ENCODE results near the gene CACNA1C.

DNA sequence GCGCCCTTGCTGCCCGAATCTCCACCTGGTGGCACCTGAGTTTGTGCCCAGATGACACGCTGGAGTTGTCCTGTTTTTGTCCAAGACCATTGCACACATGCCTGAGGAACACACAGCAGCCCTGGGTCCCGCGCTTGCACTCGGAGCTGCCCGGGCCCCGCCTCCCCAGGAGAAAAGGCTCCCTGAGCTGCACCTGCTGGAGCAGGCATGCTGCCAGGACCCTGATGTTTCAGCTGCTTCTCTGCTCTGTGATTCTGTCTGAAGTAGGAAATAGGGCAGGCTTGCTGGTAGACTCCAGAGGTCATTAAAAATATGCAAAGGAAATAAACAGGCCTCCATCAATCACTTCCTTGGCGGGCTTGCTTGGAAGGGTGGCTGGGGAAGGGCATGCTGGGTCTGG, 271.6 kb downstream of the CACNA1C start:
- TF ChIP-seq CTCF (IDR thresholded peaks at IDR 0.05; ENCODE audit: low read depth, low read length) (no peak), POLR2A (IDR thresholded peaks at IDR 0.05; ENCODE audit: extremely low read depth, insufficient read length) (no peak)
